Islet of Langerhans (tissue), 1 donor: ENCODE results near the gene PFKL.

Experiments used
- FAIRE-seq: peaks from one replicate; lab custom pipeline; 2011; peaks lifted over from hg19 to GRCh38; lab: Jason Lieb, UNC

The PFKL gene

DNA sequence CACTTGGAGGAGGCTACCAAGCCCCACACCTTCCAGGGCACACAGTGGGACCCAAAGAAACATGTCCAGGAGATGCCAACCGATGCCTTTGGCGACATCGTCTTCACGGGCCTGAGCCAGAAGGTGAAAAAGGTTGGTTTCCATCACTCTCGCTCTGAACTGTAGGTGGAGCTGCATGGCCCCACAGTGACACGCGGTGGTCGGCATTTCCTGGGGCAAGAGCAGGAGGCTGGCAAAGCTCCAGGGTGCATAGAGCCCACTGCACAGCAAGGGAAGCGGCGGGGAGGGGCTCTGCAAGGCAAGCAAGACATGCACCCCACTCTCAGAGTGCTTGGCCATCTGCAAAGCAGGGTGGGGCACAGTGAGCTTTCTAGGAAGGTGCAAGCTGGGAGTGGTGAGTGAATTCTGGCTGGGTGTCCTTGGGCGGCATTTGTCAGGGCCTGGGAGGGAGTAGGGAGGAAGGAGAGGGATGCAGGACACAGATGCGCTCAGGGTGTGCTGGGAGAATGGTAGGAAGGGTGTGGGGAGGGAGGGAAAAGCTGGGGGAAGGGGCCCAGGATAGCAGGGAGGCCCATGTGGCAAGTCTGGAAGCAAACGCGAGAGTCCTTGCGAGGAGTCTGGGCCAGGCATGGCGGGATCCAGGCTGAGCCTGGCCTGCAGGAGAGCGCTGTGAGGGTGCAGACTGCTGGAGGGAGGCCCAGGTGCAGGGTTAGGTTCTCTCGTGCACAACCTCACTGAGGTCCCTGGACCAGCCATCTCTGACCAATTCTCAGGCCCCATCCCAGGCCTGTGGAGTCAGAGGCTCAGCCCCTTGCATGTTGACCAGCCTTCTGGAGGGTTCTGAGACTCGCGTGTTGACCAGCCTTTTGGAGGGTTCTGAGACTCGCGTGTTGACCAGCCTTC, 64.5 kb downstream of the PFKL start:
- FAIRE-seq: no peak

DNA sequence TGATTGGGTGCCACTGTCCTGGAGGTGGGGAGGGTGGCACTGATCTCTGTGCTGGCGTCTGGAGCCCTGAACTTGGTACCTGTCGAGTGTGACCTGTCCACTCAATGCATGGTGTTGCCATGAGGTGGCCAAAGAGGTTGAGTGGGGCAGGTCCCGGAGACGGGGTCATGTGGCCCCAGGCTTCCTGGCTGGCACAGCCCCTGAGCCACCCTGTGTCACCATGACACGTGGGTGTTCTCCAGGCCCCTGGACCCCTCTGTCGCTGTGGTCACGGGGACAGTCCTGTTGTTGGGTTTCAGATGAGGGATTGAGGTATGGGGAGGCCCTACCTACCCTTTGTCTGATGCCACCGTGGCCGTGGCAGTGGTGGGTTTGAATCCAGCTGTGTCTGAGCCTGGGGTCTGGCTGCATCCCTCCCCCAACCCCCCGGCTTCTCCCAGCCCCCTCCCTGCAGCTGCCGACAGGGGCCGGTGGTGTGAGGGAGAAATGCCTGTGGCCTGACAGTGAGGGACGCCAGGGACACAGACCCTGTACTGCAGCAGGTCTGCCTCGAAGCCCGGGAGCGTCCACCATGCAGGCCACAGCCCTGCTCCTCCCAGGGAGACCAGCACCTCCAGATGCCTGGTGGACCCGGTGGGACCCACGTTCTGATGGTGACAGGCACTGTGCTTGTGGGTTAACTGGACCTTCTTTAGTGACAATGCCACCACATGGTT, 65.6 kb downstream of the PFKL start:
- FAIRE-seq: no peak

DNA sequence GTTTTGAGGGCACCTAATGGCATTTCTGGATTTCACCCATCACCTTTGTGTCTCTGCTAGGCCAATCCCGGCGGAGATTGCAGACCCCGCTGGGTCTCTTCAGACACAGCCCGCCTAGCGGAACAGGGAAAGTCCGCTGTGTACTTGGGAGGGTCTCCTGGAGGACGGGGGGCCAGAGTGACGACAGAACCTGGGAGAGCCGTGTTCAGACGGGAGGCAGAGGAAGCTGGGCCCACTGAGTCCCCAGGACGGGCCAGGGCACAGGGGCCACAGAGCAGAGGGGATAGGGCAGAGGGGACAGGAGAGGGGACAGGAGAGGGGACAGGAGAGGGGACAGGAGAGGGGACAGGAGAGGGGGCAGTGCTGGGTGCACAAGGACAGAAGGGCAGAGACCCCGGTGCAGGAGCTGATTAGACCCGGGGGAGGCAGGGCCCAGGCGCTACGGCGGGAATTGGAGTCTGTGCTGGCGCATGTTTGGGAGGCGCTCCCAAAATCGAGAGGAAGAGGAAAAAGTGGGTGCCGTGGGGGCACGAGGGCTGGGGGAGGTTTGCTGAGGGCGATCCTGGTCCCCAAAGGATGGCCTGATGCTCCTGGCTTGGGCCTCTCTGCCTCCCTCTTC, 66.2 kb downstream of the PFKL start:
- FAIRE-seq: no peak

GRCh38 chr21:44366586-44367211, 66.8 kb downstream of the PFKL start:
- no peak for FAIRE-seq

DNA sequence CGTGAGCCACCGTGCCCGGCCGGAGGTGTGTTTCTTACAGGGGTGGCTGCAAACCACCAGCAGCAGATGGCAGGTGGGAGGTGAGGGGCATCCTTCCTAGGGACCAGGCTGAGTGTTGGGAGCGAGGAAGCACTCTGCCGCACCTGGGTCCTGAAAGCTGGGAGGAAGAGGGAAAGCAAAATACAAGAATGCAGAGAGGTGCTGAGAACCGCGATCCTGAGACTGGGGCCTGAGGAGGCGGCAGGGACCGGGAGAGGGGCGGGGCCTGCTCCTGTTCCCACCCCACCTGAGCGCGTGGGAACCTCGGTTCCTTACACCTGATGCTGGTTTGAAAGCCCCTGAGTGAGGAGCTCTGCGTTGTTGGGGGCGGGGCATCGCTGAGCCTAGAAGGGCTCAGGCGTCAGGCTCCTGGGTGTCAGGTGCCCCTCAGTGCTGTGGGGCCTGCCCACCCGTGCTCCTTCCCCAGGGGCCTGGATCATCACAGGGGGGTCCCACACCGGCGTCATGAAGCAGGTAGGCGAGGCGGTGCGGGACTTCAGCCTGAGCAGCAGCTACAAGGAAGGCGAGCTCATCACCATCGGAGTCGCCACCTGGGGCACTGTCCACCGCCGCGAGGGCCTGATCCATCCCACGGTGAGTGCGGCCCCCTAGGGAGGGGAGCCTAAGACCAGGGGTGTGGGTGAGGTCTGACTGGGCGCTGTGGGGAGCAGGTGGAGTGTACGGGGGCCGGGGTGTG, 69.0 kb downstream of the PFKL start:
- FAIRE-seq: no peak

DNA sequence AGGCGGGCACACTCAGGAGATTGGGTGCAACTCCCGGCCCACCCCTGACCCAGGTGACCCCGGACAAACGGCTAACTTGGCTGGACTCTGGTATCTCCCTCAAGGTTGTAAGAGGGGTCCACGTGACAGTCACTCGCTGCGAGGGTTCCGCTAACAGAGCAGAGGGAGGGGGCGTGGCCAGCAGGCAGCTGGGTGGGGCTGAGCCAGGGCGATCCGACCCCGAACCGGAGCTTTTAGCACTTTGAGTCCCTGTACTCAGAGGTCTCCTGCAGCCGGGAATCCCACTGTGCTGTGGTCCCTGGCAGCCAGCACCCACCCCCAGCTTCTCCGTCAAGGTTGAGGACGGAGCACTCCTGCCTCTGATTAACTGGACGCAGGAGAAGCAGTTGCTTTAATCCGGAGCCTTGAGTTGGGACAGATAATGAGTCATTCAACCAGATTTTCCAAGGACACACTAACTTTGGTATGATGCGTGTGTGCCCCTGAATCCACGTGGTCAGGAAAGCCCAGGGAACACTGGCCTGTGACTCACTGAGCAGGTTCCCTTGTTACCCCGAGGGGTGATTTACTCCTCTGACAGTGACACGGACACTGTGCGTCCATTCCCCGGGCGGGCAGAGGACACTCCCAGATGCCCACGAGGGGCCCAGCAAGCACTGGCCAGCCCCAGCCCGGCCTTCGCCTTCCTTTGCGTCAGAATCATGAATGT, 70.3 kb downstream of the PFKL start:
- FAIRE-seq: no peak

DNA sequence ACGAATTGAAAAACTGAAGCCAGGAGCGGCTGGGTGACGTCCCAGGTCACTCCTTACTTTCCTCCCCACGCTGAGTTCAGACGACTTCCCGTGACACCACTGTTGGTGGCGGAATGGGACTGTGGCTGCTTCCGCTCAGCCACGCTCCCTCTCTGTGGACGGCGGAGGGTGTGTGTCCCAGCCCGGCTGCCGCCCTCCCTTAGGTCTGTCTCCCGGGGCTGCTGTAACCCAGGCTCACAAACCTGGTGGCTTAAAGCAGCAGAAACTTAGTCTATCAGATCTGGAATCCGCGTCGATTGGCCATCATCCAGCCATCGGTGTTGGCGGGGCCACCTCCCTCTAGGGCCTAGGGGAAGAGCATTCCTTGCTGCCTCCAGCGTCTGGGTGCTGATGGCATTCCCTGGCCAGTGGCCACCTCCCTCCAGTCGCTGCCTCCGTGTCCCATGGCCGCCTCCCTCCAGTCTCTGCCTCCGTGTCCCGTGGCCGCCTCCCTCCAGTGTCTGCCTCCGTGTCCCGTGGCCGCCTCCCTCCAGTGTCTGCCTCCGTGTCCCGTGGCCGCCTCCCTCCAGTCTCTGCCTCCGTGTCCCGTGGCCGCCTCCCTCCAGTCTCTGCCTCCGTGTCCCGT, 71.0 kb downstream of the PFKL start:
- FAIRE-seq: no peak

- no peak for FAIRE-seq
These were observed 71.7 kb downstream of the PFKL start for GRCh38 chr21:44371596-44371995.

DNA sequence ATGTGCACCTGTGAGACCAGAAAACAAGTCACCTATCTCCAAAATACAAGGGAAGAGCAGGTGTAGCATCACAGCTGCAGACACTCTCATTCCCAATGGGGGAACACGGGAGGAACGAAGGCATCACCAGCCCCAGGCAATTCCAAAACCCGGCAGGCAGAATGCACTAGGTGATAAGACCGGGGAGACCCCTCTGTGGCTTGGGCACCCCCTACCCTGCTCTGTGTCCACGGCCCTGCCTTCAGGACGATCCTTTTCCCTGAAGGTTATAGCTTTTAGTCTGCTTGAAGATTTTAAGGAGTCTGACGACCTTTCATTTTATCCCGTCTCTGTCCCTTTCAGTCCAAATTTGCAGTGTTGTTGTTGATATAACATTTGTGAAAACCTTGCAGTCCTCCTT, 72.8 kb downstream of the PFKL start:
- no peak for FAIRE-seq

- FAIRE-seq: no peak
These were observed 74.9 kb downstream of the PFKL start for GRCh38 chr21:44374601-44375280.

GRCh38 chr21:44375281-44375651, 75.4 kb downstream of the PFKL start:
- no peak for FAIRE-seq

- FAIRE-seq: no peak
These were observed 75.9 kb downstream of the PFKL start for GRCh38 chr21:44375761-44376241.

- no peak for FAIRE-seq
These were observed 76.8 kb downstream of the PFKL start for GRCh38 chr21:44376606-44377005.
